H9 (cell line): Measurements from ENCODE around the gene GCA. TPM values are rescaled to one million over a fixed set of nuclear protein-coding genes. Genes with fewer than 3 reads are reported as not detected.

Experiments used
- DNase-seq: peaks from one replicate; pipeline ENCODE4 v3.0.0-alpha.2; 2017
- H2AFZ ChIP-seq: one replicate; pipeline ENCODE4 v1.6.1; 2013; ENCODE audit warnings: mild to moderate bottlenecking, low read length, control low read depth, moderate library complexity
- H2AK5ac ChIP-seq: 2 replicates; pipeline ENCODE4 v1.6.1; 2013; ENCODE audit warnings: low read length, control low read depth, mixed read lengths; ENCODE audit not compliant: insufficient read length
- H2BK120ac ChIP-seq: one replicate; pipeline ENCODE4 v1.6.1; 2013; ENCODE audit warnings: low read depth, mild to moderate bottlenecking, low read length, control low read depth, inconsistent platforms; ENCODE audit not compliant: poor library complexity, severe bottlenecking
- H2BK12ac ChIP-seq: 2 replicates; pipeline ENCODE4 v1.6.1; 2013; ENCODE audit warnings: low read length, control low read depth, mixed read lengths, low read depth; ENCODE audit not compliant: insufficient read length
- H2BK15ac ChIP-seq: 2 replicates; pipeline ENCODE4 v1.6.1; 2013; ENCODE audit warnings: low read depth, low read length, control low read depth
- H2BK20ac ChIP-seq: one replicate; pipeline ENCODE4 v1.6.1; 2013; ENCODE audit warnings: low read depth, mild to moderate bottlenecking, low read length, control low read depth, inconsistent platforms; ENCODE audit not compliant: poor library complexity, severe bottlenecking
- H2BK5ac ChIP-seq: 2 replicates; pipeline ENCODE4 v1.6.1; 2013; ENCODE audit warnings: low read length, control low read depth, mixed read lengths; ENCODE audit not compliant: insufficient read length
- H3K14ac ChIP-seq: 2 replicates; pipeline ENCODE4 v1.6.1; 2013; ENCODE audit warnings: low read length, control low read depth; ENCODE audit not compliant: insufficient read depth
- H3K18ac ChIP-seq: 2 replicates; pipeline ENCODE4 v1.6.1; 2013; ENCODE audit warnings: low read depth, mild to moderate bottlenecking, mixed read lengths, low read length, control low read depth; ENCODE audit not compliant: insufficient read length
- H3K23ac ChIP-seq: 2 replicates; pipeline ENCODE4 v1.6.1; 2013; ENCODE audit warnings: low read length, control low read depth, mixed read lengths, low read depth; ENCODE audit not compliant: insufficient read length
- H3K23me2 ChIP-seq: 2 replicates; pipeline ENCODE4 v1.6.1; 2013; ENCODE audit warnings: low read depth, mild to moderate bottlenecking, mixed read lengths, low read length, control low read depth; ENCODE audit not compliant: insufficient read length, poor library complexity, severe bottlenecking
- H3K27ac ChIP-seq: 2 replicates; pipeline ENCODE4 v1.5.1; 2013; ENCODE audit warnings: low read length, control low read depth, mixed read lengths, low read depth; ENCODE audit not compliant: insufficient read length
- H3K27me3 ChIP-seq: 2 replicates; pipeline ENCODE4 v1.6.1; 2013; ENCODE audit warnings: low read length, control low read depth, inconsistent platforms; ENCODE audit not compliant: insufficient read depth
- H3K4ac ChIP-seq: 2 replicates; pipeline ENCODE4 v1.6.1; 2013; ENCODE audit warnings: low read depth, mild to moderate bottlenecking, control low read depth, inconsistent platforms, low read length, moderate library complexity
- H3K4me1 ChIP-seq: 2 replicates; pipeline ENCODE4 v1.6.1; 2013; ENCODE audit warnings: low read length, control low read depth, inconsistent platforms; ENCODE audit not compliant: insufficient read depth
- H3K4me2 ChIP-seq: 2 replicates; pipeline ENCODE4 v1.6.1; 2013; ENCODE audit warnings: low read length, control low read depth, mixed read lengths; ENCODE audit not compliant: insufficient read length, insufficient read depth
- H3K56ac ChIP-seq: 2 replicates; pipeline ENCODE4 v1.6.1; 2013; ENCODE audit warnings: low read depth, mild to moderate bottlenecking, mixed read lengths, low read length, control low read depth; ENCODE audit not compliant: insufficient read length
- H3K79me1 ChIP-seq: 2 replicates; pipeline ENCODE4 v1.6.1; 2013; ENCODE audit warnings: low read depth, mild to moderate bottlenecking, moderate library complexity, low read length, control low read depth, inconsistent platforms; ENCODE audit not compliant: insufficient read depth, poor library complexity, severe bottlenecking
- H3K79me2 ChIP-seq: 2 replicates; pipeline ENCODE4 v1.6.1; 2013; ENCODE audit warnings: low read length, control low read depth, inconsistent platforms; ENCODE audit not compliant: insufficient read depth
- H3K9ac ChIP-seq: 2 replicates; pipeline ENCODE4 v1.6.1; 2013; ENCODE audit warnings: low read length, control low read depth, mixed read lengths; ENCODE audit not compliant: insufficient read length; ENCODE audit errors: extremely low read depth
- H3K9me3 ChIP-seq: one replicate; pipeline ENCODE4 v1.6.1; 2013; ENCODE audit warnings: low read depth, low read length, inconsistent platforms; ENCODE audit not compliant: control insufficient read depth
- H3T11ph ChIP-seq: one replicate; pipeline ENCODE4 v1.6.1; 2013; ENCODE audit warnings: mild to moderate bottlenecking, low read length, control low read depth, inconsistent platforms
- H4K20me1 ChIP-seq: one replicate; pipeline ENCODE4 v1.6.1; 2013; ENCODE audit not compliant: control insufficient read depth, insufficient read length, insufficient read depth
- H4K5ac ChIP-seq: 2 replicates; pipeline ENCODE4 v1.6.1; 2013; ENCODE audit warnings: low read depth, mild to moderate bottlenecking, mixed read lengths, low read length, control low read depth; ENCODE audit not compliant: insufficient read length
- H4K8ac ChIP-seq: replicated peaks from 2 replicates; pipeline ENCODE4 v1.6.1; 2013; ENCODE audit warnings: low read length, control low read depth, mixed read lengths, low read depth; ENCODE audit not compliant: insufficient read length
- H4K91ac ChIP-seq: 2 replicates; pipeline ENCODE4 v1.6.1; 2013; ENCODE audit warnings: low read depth, mild to moderate bottlenecking, moderate library complexity, mixed read lengths, low read length, control low read depth; ENCODE audit not compliant: insufficient read length
- H3K27ac Mint-ChIP-seq, 3 experiments: 2 replicates in 2 of 3; 3 replicates in 1 of 3; pipeline ENCODE4 v1.8.0; 2020 to 2021; ENCODE audit warnings: mixed read lengths in 3 of 3, mild to moderate bottlenecking in 1 of 3, moderate library complexity in 1 of 3
- H3K27me3 Mint-ChIP-seq: 2 replicates; pipeline ENCODE4 v1.8.0; 2021; ENCODE audit warnings: low read depth, mild to moderate bottlenecking, moderate library complexity, mixed read lengths
- H3K36me3 Mint-ChIP-seq, 3 experiments: 2 replicates in 2 of 3; 3 replicates in 1 of 3; pipeline ENCODE4 v1.8.0; 2020 to 2021; ENCODE audit warnings: low read depth in 3 of 3, mixed read lengths in 3 of 3; ENCODE audit not compliant: insufficient read depth in 1 of 3
- H3K4me1 Mint-ChIP-seq, 2 experiments: 2 replicates each; pipeline ENCODE4 v1.8.0; 2020; ENCODE audit warnings: mixed read lengths in 2 of 2
- H3K4me3 Mint-ChIP-seq, 2 experiments: 2 replicates in 1 of 2; 3 replicates in 1 of 2; pipeline ENCODE4 v1.8.0; 2020 to 2021; ENCODE audit warnings: mild to moderate bottlenecking in 2 of 2, mixed read lengths in 2 of 2, moderate library complexity in 1 of 2
- H3K9me3 Mint-ChIP-seq, 2 experiments: 2 replicates in 1 of 2; 3 replicates in 1 of 2; pipeline ENCODE4 v1.8.0; 2020; ENCODE audit warnings: mild to moderate bottlenecking in 2 of 2, mixed read lengths in 2 of 2, moderate library complexity in 1 of 2
- CTCF ChIP-seq: fragments of 200-600 bp; sonication (generic); conservative IDR thresholded peaks from 3 replicates; pipeline ENCODE4 v1.8.0; 2021; ENCODE audit warnings: antibody characterized with exemption, mild to moderate bottlenecking
- whole genome bisulfite sequencing: extraction: QIAGEN DNeasy Blood & Tissue Kit; methylation state at CpG from one replicate; pipeline ENCODE4 v1.1.7; 2013; ENCODE audit warnings: missing lambda C conversion rate, low lambda C conversion rate, mixed read lengths; ENCODE audit not compliant: insufficient read length; ENCODE audit errors: extremely low coverage; 5-methylcytosine and 5-hydroxymethylcytosine counted together
- total RNA-seq: library from RNA; stranded (reverse); gene quantifications from 2 replicates; pipeline ENCODE4 v1.2.1, GENCODE V29; 2021

Gene GCA
- total RNA-seq, 1 experiment from 2014 or later = 31.0 TPM

GRCh38 chr2:162401871-162402270, 57.9 kb downstream of the GCA start:
- Histone ChIP-seq H3K23ac (no peak overlapping the region), H2AK5ac (no peak overlapping the region), H2BK5ac (no peak overlapping the region), H2BK12ac (no peak overlapping the region), H3K27me3 (no peaks in the 10 kb centered on the region), H3K18ac (no peak overlapping the region), H3K14ac (no peak overlapping the region), H3K9me3 (no peaks in the 10 kb centered on the region), H2AFZ (no peak overlapping the region), H2BK15ac (no peak overlapping the region), H3K9ac (no peak overlapping the region), H3K4ac (no peak overlapping the region), H4K8ac (no peak overlapping the region), H3K79me2 (no peaks in the 10 kb centered on the region), H2BK120ac (no peak overlapping the region), H3K27ac (no peak overlapping the region), H4K20me1 (no peaks in the 10 kb centered on the region), H3K56ac (no peak overlapping the region), H3K4me1 (peaks cover 5% of the 10 kb centered on the region; the same call in 1 of the 2 replicates), H3K79me1 (no peaks in the 10 kb centered on the region), H3T11ph (no peak overlapping the region), H3K4me2 (no peak overlapping the region), H3K23me2 (no peaks in the 10 kb centered on the region), H2BK20ac (no peak overlapping the region), H4K91ac (no peak overlapping the region), H4K5ac (no peak overlapping the region)
- no CpG with 5 or more reads among the region's 2 CpGs for WGBS
- Mint-ChIP-seq H3K4me1 (peaks cover 15 to 20% of the 10 kb centered on the region in 2 experiments), H3K27me3 (no peaks in the 10 kb centered on the region), H3K27ac (peak overlapping the region in 2 of 3 experiments; percentile 5 to 63; a peak in 5 of 7 replicates), H3K9me3 (no peaks in the 10 kb centered on the region), H3K4me3 (no peak overlapping the region), H3K36me3 (no peaks in the 10 kb centered on the region)
- DNase-seq = no peak
- TF ChIP-seq CTCF = no peak
